Coronary artery (tissue), 2 donors: ENCODE measurements around the gene KIAA0513.

Source experiments
- DNase-seq: peaks from one replicate; pipeline ENCODE4 v3.0.0-alpha.2; 2017; ENCODE audit warnings: low spot score
- H3K27ac ChIP-seq, 2 donors: fragments of 200-600 bp; sonication (generic); one replicate each; pipeline ENCODE4 v1.5.1; 2016 to 2019
- H3K4me3 ChIP-seq: fragments of 200-600 bp; sonication (generic); 2 replicates; pipeline ENCODE4 v1.5.1; 2016; ENCODE audit warnings: mild to moderate bottlenecking, moderate library complexity
- TF ChIP-seq, protein P1 (sequence below): fragments of 200-600 bp; sonication (generic); IDR thresholded peaks from one replicate; pipeline ENCODE4 v1.5.1; 2019; ENCODE audit warnings: antibody characterized with exemption

The KIAA0513 gene

GRCh38 chr16:84999200-84999599 lies 28.4 kb upstream of the KIAA0513 start:
- Histone ChIP-seq H3K4me3 (no peak overlapping the region), H3K27ac (no peak overlapping the region)
- TF ChIP-seq, protein P1, sequence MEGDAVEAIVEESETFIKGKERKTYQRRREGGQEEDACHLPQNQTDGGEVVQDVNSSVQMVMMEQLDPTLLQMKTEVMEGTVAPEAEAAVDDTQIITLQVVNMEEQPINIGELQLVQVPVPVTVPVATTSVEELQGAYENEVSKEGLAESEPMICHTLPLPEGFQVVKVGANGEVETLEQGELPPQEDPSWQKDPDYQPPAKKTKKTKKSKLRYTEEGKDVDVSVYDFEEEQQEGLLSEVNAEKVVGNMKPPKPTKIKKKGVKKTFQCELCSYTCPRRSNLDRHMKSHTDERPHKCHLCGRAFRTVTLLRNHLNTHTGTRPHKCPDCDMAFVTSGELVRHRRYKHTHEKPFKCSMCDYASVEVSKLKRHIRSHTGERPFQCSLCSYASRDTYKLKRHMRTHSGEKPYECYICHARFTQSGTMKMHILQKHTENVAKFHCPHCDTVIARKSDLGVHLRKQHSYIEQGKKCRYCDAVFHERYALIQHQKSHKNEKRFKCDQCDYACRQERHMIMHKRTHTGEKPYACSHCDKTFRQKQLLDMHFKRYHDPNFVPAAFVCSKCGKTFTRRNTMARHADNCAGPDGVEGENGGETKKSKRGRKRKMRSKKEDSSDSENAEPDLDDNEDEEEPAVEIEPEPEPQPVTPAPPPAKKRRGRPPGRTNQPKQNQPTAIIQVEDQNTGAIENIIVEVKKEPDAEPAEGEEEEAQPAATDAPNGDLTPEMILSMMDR = no peak
- no peak for DNase-seq

DNA sequence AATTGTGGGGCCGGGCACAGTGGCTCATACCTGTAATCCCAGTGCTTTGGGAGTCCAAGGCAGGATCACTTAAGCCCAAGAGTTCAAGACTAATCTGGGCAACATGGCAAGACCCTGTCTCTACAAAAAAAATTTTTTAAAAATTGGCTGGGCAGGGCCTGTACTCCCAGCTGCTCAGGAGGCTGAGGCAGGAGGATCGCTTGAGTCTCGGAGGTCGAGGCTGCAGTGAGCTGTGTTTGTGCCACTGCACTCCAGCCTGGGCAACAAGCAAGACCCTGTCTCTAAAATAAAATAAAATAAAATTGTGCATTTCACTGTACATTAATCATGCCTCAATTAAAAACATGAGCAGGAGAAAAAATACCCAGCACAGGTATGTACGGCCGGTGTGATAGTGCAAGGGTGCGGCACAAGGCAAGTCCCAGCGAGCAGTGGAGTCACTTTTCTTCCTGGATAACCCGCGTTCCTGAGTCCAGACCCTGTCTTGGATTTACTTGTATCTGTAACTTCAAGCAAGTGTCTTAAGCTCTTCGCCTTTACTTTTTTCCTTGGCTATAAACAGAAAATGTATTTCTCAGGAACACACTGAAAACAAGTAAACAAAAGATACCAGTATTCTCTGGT lies 27.6 kb upstream of the KIAA0513 start:
- DNase-seq = no peak
- TF ChIP-seq, protein P1 = no peak
- Histone ChIP-seq H3K27ac (no peak overlapping the region), H3K4me3 (no peak overlapping the region)

GRCh38 chr16:85002099-85002541 lies 25.5 kb upstream of the KIAA0513 start:
- TF ChIP-seq, protein P1 = no peak
- H3K4me3 ChIP-seq = peak overlapping the region; percentile 35
- H3K27ac ChIP-seq = peak overlapping the region; percentile 45 to 85
- DNase-seq = no peak

- Histone ChIP-seq H3K4me3 (peak overlapping the region; percentile 35), H3K27ac (peak overlapping the region; percentile 45 to 85)
- TF ChIP-seq, protein P1 = no peak
- no peak for DNase-seq
Observed at GRCh38 chr16:85002608-85003007, 25.0 kb upstream of the KIAA0513 start.

DNA sequence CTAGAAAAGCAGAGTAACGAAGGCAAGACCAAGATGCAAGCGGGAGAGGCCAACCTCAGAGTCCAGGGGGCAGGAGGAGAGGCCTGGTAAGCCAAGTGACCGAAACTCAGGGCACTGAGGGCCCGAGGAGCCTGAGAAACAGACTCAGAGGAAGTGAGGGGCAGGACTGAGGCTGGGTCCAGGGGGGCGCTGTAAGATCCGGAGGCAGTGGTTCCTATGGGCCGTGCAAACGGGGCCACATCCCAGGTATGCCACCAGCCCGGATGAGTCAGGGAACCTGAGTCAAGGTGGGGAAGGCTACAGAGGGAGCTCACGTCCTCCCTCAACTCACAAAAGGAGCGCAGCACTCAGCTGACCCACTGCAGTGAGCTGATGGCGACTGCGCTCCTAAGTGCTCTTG lies 24.5 kb upstream of the KIAA0513 start:
- TF ChIP-seq, protein P1 = no peak
- H3K27ac ChIP-seq = peak overlapping the region in 1 of 2 donors; percentile 85
- H3K4me3 ChIP-seq = peak overlapping the region; percentile 35
- no peak for DNase-seq

DNA sequence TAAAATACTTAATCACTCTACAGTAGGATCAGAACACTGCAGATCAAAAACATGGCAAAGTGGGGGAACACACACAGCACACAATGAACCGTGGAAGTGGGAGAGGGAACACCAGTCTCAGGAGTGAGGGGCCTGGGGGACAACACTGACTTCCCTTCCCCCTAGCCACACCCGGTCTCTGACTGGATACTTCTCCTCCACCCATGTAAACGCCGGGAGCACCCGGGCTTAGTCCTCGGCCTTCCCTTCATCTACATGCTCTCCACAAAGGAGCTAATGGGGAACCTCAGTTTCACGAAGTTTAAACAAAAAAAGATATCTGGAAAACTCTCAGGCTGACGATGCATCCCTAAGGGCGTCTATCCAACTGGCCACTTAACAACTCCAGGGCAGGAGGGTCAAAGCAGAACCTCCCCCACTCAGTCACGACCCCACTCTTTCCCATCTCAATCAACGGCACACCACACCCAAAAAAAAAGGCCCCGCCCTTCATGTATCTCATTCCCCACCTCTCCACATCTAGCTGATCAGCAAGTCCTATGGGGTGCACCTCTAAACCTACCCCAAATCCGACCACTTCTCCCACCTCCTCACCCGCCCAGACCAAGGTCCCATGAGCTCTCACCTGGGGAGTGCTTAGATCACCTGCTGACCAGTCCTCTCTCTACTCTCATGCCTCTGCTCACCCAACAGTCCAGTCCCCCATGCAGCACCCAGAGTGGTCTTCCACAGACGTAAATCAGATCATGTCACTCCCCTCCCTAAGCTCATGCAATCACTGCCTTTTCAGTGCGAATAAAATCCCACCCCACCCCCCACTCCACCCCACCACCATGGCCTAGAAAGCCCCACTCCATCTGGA lies 23.6 kb upstream of the KIAA0513 start:
- no peak for DNase-seq
- TF ChIP-seq, protein P1 = no peak
- H3K4me3 ChIP-seq = peak overlapping the region; percentile 7
- peak overlapping the region; percentile 82 to 85 for H3K27ac ChIP-seq
